Stimulated activated CD8-positive, alpha-beta memory T cell treated with anti-CD3 and anti-CD28 coated beads, Interleukin-15, amount 100 ng/mL, for 1 hour (primary cell): ENCODE results near the gene EMC8.

Experiments
- DNase-seq: peaks from one replicate; pipeline ENCODE4 v3.0.0-alpha.2; 2020; ENCODE audit warnings: low read depth

EMC8 gene

DNA sequence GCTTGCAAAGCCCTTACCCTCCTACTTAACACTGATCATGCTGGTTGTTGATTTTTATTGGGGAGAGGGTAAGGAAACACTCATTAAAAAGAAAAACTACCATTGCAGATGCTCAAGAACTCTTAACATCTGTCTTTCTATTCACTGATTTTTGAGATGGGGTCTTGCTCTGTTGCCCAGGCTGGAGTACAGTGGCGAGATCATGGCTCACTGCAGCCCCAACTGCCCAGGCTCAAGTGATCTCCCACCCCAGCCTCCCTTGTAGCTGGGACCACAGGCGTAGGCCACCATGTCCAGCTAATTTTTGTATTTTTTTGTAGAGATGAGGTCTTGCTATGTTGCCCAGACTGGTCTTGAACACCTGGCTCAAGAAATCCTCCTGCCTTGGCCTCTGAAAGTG is 14.5 kb downstream of the EMC8 start:
- no peak for DNase-seq

DNA sequence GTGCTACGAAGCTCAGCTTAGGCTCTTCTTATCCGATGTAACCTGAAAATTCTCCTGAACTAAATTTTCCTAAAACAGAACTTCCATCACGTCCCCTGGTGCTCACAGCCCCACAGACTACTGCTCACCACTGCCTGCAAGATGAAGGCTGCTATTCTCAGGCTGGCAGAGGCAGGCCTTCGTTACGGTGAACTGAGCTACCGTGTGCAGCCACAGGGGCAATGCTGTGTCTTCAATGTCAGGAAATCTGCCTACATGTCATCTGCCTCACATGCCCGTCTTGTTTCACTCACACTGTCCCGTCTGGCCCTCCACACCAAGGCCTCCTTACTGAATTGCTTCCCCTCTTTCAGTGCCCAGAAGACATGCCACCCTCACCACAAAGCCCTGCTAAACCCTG is 15.9 kb downstream of the EMC8 start:
- DNase-seq: no peak

GRCh38 chr16:85782451-85782850 is 16.9 kb downstream of the EMC8 start:
- no peak for DNase-seq

- no peak for DNase-seq
These were observed 17.5 kb downstream of the EMC8 start for GRCh38 chr16:85781695-85782370.

- no peak for DNase-seq
These were observed 18.2 kb downstream of the EMC8 start for GRCh38 chr16:85781156-85781555.

DNA sequence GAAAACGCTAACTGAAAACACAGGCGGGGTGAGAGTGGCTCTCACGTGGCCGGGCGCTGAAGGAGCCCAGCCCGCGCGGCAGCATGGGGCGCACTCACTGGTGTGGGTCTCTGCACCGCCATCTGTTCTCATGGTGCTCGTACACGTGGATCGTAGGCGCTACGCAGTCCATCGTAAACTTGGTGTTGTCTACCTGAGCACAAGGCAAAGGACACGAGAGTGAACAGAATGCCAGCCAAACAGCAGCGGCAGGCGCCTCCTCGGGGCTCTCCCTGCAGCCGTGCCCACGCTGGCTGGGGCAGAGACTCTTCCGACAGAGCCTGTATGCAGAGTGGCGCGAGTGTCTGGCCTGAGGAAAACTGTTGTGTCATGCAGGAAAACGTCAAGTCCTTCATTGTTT is 19.1 kb downstream of the EMC8 start:
- no peak for DNase-seq

GRCh38 chr16:85778873-85779272 is 20.5 kb downstream of the EMC8 start:
- DNase-seq: no peak

DNA sequence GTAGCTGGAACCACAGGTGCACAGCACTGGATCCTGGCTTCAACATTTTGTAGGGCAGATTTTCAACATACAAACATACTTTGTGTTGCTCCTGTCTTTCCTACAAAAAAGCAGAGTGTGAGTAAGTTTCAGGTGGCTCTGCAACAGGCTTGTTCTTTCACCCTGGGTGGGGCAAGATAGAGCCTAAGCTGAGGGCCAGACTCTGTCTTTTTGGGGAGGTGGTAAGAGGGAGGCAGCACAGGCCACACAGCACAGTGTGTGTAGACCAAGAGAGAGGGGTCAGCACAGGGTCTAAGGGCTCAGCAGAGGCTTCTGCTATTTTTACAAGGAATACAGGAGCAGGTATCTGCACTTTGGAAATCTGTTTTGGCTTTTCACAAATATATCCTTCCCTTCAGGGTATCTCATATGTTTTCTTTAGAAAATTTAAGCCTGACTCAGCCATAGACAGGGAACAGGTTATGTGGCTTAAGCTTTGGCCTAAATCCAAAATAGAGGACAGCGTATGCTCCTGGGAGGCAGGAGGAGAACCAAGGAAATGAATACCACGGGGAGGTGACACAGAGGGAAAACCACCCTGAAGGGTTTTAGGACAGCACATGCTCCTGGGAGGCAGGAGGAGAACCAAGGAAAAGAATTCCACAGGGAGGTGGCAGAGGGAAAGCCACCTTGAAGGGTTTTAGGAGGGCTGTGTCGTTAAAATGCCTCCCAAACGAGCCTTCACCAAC is 21.6 kb downstream of the EMC8 start:
- no peak for DNase-seq

GRCh38 chr16:85774811-85775210 is 24.5 kb downstream of the EMC8 start:
- DNase-seq: no peak

DNA sequence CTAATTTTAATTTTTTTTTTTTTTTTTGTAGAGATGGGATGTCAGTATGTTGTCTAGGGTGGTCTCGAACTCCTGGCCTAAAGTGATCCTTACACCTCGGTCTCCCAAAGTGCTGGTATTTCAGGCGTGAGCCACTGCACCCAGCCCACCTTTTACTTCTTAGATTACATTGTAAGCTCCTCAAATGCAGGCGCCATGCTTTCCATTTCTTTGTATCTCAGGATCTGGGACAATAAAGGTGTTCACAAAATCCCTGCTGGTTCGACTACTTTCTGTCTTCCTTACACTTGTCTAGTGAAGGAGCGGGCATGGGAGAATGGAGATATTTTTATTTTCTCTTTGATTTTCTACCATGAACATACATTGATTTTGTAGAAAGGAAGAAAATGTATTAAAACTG is 25.2 kb downstream of the EMC8 start:
- no peak for DNase-seq

GRCh38 chr16:85773044-85773443 is 26.3 kb downstream of the EMC8 start:
- no peak for DNase-seq

- DNase-seq: no peak
These were observed 28.6 kb downstream of the EMC8 start for GRCh38 chr16:85770741-85771140.

- no peak for DNase-seq
These were observed 31.1 kb downstream of the EMC8 start for GRCh38 chr16:85768199-85768598.

DNA sequence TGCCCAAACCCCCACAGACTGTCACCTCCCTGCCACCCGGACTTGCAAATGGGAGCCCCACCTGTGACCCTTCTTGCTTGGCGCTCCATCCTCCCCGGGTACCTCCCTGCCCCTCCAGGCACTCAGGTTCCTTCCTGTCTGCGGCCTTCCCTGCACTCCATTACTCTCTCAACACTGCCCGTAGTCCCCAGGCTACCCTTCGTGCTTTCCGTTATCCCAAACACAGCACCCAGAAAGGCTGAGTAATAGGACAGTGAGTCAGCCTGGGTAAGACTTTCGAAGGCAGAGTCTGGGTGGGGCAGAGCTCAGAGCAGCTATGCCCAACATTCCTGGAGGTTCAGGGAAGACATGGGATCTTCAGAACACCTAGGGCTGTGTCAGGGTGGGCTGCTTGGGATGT is 31.8 kb downstream of the EMC8 start:
- DNase-seq: no peak

GRCh38 chr16:85765767-85766166 is 33.6 kb downstream of the EMC8 start:
- no peak for DNase-seq

GRCh38 chr16:85765211-85765610 is 34.1 kb downstream of the EMC8 start:
- DNase-seq: no peak

GRCh38 chr16:85763616-85764015 is 35.7 kb downstream of the EMC8 start:
- no peak for DNase-seq

- no peak for DNase-seq
These were observed 36.4 kb downstream of the EMC8 start for GRCh38 chr16:85762970-85763369.

DNA sequence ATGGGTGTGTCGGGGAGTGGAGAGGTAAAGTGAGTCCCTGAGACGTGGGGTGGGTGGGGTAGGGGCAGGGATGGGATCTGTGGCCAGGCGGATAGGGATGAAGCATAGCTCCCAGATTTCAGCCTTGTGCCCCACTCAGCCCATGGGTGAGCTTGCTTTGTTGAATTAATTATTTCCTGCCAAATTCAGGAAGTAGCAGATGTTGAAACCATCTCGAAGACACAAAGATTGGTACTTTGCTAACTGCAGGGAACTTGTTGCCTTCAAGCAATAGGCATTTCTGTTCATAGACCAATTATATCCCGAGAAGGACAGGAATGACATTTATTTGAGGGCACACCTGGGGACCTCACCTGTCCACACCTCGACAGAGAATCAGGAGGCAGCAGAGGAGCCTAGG is 37.5 kb downstream of the EMC8 start:
- no peak for DNase-seq

- no peak for DNase-seq
These were observed 39.5 kb downstream of the EMC8 start for GRCh38 chr16:85759631-85760419.

DNA sequence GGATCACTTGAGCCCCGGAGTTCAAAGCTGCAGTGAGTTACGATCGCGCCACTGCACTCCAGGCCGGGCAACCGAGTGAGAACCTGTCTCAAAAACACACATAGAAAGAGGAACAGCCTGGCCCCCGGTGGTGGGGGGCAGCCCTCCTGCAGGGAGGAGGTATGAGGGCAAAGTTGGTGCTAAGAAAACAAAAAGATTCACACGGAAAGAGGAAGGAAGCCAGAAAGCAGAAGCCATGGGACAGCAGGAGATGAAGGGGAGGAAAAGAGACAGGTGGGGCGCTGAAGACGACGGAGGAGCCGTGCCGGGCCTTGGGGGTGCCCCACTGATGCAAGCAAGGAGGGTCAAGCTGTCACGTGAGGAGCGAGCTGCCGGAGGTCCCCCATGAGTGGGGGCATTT is 40.2 kb downstream of the EMC8 start:
- no peak for DNase-seq

- DNase-seq: no peak
These were observed 42.0 kb downstream of the EMC8 start for GRCh38 chr16:85757341-85757822.
